ENCODE data around the gene PGGHG. TPM values are rescaled to one million over a fixed set of nuclear protein-coding genes. Genes with fewer than 3 reads are reported as not detected.

PGGHG gene
- total and polyA plus RNA-seq, 2 donors from 2014 or later: 16.1 to 64.1 TPM

DNA sequence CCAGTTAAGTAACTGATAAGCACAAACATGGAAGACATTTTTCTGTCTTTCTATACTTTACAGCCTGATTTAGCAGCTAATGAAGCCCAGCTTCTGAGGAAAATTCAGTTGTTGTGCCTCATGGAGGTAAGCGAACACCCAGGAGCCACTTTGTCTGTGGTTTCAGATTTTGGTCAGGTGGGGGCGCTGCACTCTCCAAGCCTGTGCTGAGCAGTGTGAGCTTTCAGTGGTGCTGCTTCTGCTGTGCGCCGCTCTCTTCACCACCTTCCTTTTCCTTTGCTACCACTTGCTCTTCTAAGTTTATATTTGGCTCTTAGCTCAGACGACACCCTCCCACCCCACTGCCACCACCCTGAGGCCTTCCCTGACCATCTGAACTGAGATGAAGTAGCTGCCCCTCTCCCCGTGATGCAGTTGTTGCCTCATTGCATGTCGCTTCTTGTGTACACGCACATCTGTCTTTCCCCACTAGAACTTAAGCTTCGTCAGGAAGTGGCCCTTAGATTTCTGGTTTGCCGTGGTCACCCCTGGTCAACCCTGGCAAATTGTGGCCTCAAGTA lies 38.1 kb upstream of the PGGHG start:
- Histone ChIP-seq H3K9me3 (ENCODE audit: control insufficient read depth in 2 of 3, insufficient read depth in 1 of 3, low read length in 3 of 3) (no peaks in the 10 kb centered on the region), H3K27me3 (ENCODE audit: control insufficient read depth, insufficient read depth, low read length) (no peaks in the 10 kb centered on the region), H3K4me1 (ENCODE audit: control insufficient read depth in 2 of 3, insufficient read depth in 2 of 3, low read depth in 1 of 3, low read length in 3 of 3) (no peaks in the 10 kb centered on the region), H3K36me3 (ENCODE audit: control insufficient read depth in 2 of 3, insufficient read depth in 3 of 3, low read length in 3 of 3) (peaks cover 10 to 38% (median 35%) of the 10 kb centered on the region in 3 donors), H3K27ac (ENCODE audit: low read depth in 2 of 2, low read length in 2 of 2) (no peak overlapping the region), H3K4me3 (ENCODE audit: low read length in 3 of 3) (no peak overlapping the region), H3K9ac (ENCODE audit: low read length in 3 of 3) (no peak overlapping the region)
- TF ChIP-seq, protein P1, sequence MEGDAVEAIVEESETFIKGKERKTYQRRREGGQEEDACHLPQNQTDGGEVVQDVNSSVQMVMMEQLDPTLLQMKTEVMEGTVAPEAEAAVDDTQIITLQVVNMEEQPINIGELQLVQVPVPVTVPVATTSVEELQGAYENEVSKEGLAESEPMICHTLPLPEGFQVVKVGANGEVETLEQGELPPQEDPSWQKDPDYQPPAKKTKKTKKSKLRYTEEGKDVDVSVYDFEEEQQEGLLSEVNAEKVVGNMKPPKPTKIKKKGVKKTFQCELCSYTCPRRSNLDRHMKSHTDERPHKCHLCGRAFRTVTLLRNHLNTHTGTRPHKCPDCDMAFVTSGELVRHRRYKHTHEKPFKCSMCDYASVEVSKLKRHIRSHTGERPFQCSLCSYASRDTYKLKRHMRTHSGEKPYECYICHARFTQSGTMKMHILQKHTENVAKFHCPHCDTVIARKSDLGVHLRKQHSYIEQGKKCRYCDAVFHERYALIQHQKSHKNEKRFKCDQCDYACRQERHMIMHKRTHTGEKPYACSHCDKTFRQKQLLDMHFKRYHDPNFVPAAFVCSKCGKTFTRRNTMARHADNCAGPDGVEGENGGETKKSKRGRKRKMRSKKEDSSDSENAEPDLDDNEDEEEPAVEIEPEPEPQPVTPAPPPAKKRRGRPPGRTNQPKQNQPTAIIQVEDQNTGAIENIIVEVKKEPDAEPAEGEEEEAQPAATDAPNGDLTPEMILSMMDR (IDR thresholded peaks at IDR 0.05; ENCODE audit: borderline replicate concordance, extremely low read depth, insufficient read depth): peak; percentile 50
- no peak for FAIRE-seq
- DNase-seq: peak in 4 of 5 donors; percentile 53 to 64 (median 61)
- intact Hi-C loops (cut with DNase I): no loop called here

DNA sequence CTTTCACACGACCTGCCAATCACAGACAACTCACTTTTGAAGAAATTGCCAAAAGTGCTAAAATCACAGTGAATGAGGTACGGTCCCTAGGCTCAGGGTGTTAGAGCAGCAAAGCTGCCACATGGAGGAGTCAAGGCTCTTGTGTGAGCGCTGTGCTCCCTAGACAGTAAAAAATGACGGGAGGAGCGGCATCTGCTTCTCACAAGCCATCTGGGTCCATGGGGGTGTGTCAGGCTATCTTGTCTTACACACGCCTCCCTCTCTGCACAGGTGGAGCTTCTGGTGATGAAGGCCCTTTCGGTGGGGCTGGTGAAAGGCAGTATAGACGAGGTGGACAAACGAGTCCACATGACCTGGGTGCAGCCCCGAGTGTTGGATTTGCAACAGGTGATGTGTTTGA lies 37.4 kb upstream of the PGGHG start:
- Histone ChIP-seq H3K9me3 (ENCODE audit: control insufficient read depth in 2 of 3, insufficient read depth in 1 of 3, low read length in 3 of 3) (no peaks in the 10 kb centered on the region), H3K4me1 (ENCODE audit: control insufficient read depth in 2 of 3, insufficient read depth in 2 of 3, low read depth in 1 of 3, low read length in 3 of 3) (no peaks in the 10 kb centered on the region), H3K36me3 (ENCODE audit: control insufficient read depth in 2 of 3, insufficient read depth in 3 of 3, low read length in 3 of 3) (peaks cover 8 to 35% (median 33%) of the 10 kb centered on the region in 3 donors), H3K4me3 (ENCODE audit: low read length in 3 of 3) (no peak overlapping the region), H3K27me3 (ENCODE audit: control insufficient read depth, insufficient read depth, low read length) (no peaks in the 10 kb centered on the region), H3K27ac (ENCODE audit: low read depth in 2 of 2, low read length in 2 of 2) (no peak overlapping the region), H3K9ac (ENCODE audit: low read length in 3 of 3) (no peak overlapping the region)
- no peak for DNase-seq
- no peak for FAIRE-seq
- TF ChIP-seq, protein P1 (IDR thresholded peaks at IDR 0.05; ENCODE audit: borderline replicate concordance, extremely low read depth, insufficient read depth): no peak
- intact Hi-C loops (cut with DNase I): no loop called here

DNA sequence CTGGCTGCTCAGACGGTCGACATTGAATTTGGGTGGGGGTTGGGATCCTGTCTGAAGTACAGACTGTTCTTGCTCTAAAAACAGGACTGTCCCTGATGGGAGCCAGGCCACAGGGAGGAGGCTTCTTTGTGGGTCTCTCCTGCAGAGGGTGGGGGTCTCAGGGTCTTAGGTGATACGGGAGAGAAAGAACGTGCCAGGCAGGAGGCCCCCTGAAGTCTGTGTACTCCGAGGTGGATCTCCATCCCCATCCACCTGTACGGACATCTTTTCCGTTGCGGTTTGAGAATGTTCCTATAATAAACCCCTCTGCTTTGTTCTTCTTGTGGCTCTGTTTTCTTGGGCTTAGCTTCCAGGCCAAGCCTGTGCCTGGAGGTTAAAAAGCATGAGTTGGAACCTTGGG lies 36.3 kb upstream of the PGGHG start:
- intact Hi-C loops (cut with DNase I): no loop called here

More for the DNA sequence above, 36.3 kb upstream of the PGGHG start:
- H3K27ac ChIP-seq (ENCODE audit: low read depth in 2 of 2, low read length in 2 of 2): no peak overlapping the region
- H3K4me3 ChIP-seq (ENCODE audit: low read length in 3 of 3): no peak overlapping the region
- DNase-seq (no peak), FAIRE-seq (no peak)
- H3K9ac ChIP-seq (ENCODE audit: low read length in 3 of 3): no peak overlapping the region
- H3K36me3 ChIP-seq (ENCODE audit: control insufficient read depth in 2 of 3, insufficient read depth in 3 of 3, low read length in 3 of 3): peaks cover 6 to 27% (median 26%) of the 10 kb centered on the region in 3 donors
- no peaks in the 10 kb centered on the region for H3K27me3 ChIP-seq (ENCODE audit: control insufficient read depth, insufficient read depth, low read length)
- H3K9me3 ChIP-seq (ENCODE audit: control insufficient read depth in 2 of 3, insufficient read depth in 1 of 3, low read length in 3 of 3): no peaks in the 10 kb centered on the region
- TF ChIP-seq, protein P1 (IDR thresholded peaks at IDR 0.05; ENCODE audit: borderline replicate concordance, extremely low read depth, insufficient read depth): no peak
- no peaks in the 10 kb centered on the region for H3K4me1 ChIP-seq (ENCODE audit: control insufficient read depth in 2 of 3, insufficient read depth in 2 of 3, low read depth in 1 of 3, low read length in 3 of 3)
